NCI-H2081 (cell line): ENCODE results near the gene CLDN22.

Experiments
- DNase-seq, 2 experiments: peaks; one replicate each; lab custom pipeline; 2025; lab: John Stamatoyannopoulos, UW

The CLDN22 gene

DNA sequence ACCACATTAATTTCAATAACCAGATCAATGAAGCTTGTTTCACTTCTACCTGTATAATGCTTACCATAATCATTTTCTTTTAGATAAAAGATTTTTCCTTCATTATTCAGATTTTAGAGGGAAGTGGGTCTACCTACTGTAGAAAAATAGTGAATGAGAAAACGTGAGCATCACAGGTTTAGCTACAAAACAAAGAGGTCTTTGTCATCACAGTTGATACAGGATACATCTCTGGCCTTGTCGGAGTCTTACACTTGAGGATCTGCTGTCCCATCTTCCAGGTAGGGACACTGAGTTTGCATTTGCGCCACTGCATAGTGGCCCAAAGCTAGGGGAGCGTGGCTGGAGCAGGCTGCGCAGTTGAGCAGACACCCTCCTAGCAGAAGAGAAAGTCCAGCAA lies 1.4 kb upstream of the CLDN22 start:
- DNase-seq = no peak

DNA sequence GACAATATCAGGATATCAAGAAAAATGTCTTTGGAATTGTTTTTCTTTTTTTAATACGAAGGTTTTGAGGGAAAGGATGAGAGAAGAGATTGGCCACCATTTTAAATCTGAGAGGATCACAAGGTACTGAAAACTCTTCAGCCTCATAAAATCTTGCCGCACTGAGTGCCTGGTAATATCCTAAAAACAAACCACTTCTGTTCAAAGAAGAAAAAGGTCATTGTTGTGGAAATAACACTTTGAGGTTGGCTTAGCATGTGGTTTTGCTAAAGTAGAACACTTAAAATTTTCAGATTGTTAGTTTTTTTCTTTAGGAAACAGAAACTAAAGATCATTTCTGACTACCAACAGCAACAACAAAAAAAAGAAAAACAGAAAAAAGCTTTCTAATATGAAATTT lies 1.0 kb upstream of the CLDN22 start:
- no peak for DNase-seq

DNA sequence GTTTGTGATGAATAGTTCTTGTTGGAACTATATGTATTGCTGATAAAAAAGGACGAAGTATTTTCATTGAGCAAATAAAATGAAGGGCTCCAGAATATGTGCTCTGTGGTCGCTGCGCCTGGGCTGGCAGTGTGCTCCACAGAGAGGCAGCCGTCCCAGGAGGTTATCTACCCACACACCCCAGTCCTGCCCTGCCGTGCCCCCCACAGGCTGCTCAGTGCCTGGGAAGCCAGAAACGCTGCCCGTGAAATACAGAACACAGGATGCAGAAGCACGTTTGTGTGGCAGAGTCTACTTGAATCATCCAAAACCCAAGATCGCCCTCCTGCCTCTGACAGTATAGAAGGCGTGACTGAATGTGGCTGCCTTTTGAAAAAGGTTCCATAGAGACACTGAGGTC lies 1.4 kb downstream of the CLDN22 start:
- no peak for DNase-seq

DNA sequence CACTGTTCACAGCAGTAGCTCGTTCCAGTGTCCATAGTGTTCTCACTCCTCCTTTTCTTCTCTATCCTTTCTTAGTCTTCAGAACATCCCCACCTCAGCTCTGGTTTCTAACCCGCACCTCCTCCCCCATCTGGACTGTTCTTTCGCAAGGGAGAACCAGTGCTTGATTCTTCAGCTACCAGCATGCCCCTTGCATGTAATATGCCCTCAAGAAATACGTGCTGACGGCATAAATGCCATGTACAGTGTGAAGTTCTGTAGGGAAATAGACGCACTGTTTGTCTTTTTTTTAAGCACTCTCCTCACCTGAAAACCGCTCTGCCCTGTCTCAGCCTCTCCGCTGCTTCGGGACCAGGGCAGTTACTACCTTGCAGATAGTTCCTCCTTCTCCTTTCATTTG lies 5.3 kb downstream of the CLDN22 start:
- no peak for DNase-seq

DNA sequence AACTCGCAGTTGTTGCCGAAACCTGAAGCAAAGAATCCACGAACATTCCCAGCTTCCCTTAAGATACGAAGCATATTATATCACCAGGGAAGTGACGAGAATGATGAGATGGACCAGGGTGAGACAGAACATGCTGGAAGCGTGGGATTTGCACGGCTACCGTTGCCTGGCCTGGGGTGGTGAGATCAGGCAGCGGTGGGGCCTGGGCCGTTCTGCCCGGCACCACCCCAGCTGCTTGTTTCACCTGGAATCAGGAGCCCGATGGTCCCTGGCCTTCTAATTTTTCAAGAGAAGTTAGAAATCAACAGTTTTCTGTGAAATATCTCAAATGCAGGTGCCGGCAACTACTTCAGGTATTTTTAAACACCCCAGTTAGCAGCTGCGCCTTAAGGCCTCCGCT lies 5.7 kb downstream of the CLDN22 start:
- no peak for DNase-seq

DNA sequence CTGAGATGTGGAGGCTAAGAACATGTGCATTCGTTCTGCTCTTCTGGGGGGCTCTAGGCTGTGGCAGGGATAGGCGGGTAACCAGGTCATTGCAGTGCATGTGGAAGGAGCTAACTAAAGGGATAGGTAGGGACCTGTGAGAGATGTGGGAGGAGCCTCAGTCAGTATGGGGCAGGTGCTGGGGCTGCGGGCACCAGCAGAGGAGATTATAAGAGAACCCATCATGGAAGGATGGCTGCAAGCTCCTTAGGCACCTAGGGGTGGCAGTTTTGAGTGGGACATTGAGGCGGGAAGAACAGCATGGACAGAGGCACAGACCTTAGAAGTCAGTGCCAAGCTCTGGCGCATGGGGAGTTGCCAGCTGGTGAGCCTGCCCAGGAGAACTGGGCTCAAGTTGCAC lies 7.2 kb downstream of the CLDN22 start:
- no peak for DNase-seq

DNA sequence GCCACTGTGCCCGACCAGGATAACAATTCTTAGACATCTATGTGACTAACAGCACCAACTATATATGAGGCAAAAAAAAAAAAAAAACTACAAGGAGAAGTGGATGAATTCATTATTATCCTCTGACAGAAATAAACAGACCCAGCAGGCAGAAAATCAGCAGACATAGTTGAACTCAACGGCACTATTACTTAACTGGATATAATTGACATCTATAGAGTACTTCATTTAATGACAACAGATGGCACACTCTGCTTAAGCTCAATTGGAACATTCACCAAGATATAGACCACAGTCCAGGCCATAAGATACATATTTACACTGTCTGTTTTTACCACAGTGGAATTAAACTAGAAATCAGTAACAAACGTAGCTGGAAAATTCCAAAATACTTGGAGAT lies 13.3 kb downstream of the CLDN22 start:
- peak in 1 of 2 experiments; percentile 29 for DNase-seq

DNA sequence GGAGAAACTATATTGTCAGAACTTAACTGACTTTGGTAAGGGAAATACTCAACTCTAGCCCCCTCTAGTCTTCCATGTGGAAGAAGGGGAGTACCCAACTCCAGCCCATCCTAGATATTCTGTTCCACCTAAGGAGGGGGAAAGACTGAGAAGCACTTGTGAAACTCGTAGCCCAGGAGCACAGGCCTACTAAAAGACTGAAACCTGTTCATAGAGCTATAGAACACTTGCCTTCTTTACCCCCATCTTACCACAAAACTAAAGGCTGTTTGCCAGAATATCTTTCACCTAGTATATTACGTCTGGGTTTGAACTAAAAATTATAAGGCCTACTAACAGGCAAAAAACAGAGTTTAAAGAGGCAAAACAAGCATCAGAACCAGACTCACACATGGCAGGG lies 15.5 kb downstream of the CLDN22 start:
- no peak for DNase-seq

DNA sequence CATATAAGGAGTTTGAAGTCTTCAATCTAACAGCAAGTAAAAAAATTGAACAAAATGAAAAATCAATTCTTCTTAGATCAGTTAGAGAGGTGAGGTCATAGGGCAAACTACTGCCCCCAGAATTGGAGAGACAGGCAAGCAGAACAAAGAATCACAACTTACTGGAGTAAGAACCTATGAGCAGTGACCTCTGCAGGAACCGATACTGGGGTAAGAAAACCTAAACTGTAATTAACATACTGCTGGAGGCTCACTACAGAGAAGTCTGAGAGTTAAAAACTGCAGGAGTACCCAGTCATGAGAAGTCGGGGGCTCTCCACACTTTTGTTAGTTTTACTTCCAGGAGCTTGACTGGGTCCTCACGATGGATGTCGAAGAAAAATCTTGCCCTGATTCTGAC lies 16.0 kb downstream of the CLDN22 start:
- DNase-seq = no peak

DNA sequence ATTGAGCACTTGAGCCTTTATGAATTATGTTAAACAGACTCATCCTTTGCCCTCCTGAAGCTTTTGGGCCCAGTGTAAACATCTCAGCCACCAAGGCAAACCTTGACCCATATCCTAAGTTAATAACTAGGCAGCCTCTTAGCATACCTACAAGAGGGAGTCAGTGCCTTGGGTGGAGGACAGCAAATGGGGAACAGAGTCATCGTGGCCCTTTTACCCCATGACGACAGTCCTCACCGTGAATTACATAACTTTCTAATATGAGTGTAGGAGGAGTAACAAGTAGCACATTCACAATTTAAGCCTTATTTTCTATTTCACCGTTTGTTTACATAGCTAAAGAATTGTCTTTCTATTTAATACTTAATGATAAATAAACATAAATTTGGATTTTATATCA lies 16.8 kb downstream of the CLDN22 start:
- DNase-seq = no peak

DNA sequence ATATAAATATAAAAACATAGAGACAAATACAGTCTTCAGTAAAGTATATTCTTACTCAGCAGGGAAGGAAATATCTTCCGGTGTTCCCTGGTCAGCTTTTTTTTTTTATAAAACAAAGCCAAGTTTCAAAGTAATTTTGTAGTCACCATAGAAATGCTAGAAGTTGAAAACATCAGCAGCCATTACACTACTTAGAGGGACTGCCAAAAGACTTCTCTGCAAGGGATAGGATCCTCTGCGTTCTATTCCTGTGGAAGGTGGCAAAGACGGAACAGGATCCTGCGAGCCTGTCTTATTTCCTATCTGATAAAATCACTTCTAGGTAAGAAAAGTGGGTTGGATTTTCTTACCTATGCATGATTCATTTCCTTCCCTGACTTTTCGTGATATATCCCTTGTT lies 19.4 kb downstream of the CLDN22 start:
- no peak for DNase-seq

DNA sequence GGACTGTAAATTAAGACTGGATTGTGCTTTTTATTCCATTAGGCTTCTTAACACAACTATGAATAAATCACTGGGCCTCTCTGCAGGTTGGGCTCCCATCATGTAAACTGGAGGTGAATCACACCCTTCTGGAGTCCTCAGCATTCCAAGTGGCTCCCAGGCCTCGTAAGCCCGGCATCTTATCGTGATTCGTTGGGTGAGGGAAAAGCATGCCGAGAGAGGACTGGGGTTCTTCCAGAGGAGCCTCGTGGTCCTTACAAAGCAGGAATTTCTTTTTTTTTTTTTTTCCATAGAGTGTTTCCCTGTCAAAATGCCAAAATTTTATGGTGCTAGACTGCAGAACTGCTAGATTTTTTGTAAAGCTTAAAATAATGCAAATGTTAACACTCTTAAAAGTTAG lies 20.0 kb downstream of the CLDN22 start:
- DNase-seq = no peak

DNA sequence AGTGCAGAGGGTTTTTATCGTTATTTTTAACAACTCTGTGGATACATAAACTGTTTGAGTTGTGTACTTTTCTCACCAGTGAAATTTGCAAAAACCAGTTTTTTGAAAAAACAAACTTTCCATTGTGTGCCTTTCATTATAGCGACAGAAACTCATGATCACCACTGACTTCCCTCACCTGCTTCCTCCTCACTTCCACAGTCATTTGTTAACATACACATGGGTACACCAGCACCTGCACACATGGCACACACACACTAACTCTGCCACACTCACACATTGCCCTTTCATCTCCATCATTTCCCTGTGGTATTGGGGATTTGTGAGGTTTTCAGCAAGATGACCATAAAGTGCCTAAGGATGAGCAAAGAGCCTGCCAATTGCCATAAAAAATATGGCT lies 20.6 kb downstream of the CLDN22 start:
- DNase-seq = no peak

DNA sequence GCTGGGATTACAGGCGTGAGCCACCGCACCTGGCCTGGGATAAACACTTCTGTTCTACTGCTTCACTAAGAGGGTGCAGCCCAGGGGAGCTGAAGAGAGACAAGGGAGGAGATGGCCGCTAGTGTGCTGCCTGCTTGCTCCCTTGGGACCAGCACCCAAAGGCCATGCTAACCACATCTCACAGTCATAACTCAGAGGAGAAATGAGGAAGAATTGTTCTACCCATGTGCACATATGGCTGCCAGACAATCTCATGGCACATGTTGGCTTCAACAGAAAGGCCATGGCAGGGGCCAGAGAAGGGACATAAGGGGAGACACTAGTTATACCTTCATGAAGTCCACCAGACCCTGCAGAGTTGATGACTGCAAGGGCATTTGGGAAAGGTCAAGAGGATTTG lies 22.4 kb downstream of the CLDN22 start:
- no peak for DNase-seq

DNA sequence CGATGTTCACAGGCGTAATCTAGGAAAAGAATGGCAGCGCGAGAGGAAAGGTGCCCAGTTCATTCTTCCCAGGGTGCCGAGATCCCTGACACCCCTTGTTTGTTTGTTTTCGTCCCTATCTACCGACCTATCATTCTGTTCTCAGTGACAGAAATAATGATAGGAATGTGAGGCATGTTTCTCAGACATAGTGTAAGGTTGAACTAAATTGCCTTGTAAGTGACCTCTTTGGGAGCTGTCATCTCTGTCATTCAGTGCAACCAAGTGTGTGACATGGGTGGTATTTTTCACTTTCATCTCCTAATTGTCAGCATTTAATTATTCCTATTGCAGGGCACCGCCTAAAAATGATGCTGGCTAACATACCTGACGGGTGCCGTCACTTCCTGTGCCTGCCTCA lies 24.4 kb downstream of the CLDN22 start:
- DNase-seq = no peak

DNA sequence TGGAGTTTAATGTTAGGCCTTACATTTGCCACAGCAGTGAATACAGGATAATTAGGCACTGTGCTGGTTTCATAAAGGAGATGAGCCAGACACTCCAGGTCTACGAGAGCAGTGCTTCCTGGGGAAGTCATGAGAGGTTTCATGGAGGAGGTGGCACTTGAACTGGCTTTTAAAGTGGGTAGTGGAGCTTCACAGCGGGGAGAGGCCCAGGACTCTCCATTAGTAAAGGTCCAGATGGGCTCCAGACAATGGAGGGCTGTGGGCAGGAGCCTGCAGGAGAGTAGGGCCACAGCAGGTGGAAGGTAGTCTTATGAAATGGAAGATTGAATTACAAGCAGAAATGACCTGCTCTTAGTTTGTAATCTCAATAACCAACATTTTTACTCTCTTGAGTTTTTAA lies 29.0 kb downstream of the CLDN22 start:
- no peak for DNase-seq

DNA sequence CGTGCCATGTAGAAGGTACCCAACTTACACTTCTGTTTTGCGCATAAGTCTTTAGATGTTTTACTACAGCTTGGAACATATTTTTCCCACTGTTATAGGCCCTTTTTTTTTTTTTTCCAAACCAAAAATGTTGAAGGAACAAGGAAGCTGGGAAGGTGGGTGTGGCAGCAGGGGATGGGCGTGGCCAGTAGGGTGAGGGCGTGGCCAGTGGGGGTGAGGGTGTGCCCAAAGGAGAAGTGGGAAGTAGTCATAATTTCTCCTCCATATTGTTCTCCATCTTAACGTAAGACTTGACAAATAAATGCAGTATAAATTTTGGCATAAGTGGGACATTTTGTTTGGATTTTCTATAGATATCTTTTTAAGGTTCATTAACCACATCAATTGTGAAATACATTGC lies 30.4 kb downstream of the CLDN22 start:
- DNase-seq = no peak

DNA sequence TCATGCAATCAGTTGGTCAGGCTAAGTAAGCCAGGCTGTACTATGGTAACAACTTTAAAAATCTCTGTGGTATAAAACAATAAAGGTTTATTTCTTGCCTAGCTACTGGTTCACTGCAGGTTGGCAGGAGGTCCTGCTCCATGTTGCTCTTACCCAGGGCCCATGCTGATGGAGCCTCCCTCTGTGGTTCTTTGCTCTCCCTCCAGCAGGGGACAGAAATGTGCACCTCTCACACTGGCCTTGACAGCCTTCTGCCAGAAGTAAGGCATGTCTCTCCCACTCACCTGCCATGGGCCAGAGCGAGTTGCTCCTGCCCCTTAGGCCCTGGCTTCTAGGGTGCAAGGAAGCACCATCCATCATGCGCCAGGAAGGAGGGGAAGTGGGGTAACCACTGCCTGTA lies 31.1 kb downstream of the CLDN22 start:
- DNase-seq = no peak

DNA sequence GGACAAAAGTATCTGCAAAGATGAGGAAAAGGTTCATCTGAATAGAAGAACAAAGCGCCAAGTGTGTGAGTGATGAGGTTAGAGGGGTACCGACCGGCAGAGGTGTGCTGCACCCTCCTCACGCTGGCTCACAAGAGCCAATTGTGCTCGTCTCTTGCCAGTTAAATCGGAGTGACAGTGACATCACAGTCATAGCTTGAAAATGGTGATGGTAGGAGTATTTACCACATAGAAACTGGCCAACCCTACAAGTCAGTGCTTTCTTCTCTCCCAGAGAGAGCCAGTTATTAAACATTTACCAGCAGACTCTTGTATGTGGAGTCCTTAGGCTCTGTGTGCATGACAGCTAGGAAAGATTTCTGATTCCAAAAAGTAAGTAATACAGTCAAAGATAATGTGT lies 32.4 kb downstream of the CLDN22 start:
- DNase-seq = no peak

DNA sequence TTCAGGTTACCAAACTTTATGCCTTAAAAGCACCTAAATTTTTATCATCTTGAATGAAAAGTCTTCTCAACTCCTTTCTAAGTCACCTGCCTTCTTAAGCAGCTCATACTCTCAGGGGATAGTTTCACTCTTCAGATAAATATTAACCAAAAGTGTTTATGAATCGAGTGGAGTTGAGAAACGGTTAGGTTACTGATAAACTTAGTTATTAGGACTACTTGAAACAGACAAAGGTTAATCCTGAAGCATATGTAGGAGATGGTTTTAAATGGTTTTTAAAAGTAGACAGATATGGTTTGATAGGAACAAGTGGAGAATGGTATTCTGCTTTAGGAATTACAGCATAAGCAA lies 32.8 kb downstream of the CLDN22 start:
- DNase-seq = no peak

DNA sequence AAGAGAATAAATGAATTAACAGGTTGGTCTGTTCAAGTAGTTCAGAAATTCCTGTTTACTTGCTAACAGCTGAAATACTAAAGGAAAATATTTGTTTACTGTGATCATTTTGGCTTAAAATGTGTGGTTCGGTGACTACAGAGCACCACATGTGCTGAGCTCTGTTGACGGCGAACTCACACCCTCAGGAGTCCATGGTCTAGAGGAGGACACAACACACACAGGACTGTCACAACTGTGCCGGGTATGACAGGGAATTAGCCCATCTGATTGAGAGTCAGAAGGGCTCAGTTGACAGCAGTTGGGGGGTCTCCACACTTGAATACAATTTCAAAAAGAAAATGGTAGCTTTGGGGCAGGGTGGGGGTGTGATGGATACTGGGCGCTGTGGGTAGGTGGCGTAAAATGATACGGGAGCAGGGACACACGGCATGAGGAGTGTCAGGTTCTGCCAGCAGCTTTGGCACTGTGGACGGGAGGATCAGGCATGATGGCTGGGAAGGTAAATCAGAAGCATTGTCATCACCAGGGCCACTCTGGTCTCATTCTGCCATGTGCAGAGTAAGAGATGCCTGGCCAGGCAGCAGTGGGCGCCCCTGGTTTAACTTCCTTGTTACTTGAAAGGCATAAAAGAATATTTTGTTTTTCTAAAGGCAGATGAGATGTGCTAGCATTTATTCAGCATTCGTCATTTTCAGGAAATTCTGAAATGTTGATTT lies 33.3 kb downstream of the CLDN22 start:
- no peak for DNase-seq

DNA sequence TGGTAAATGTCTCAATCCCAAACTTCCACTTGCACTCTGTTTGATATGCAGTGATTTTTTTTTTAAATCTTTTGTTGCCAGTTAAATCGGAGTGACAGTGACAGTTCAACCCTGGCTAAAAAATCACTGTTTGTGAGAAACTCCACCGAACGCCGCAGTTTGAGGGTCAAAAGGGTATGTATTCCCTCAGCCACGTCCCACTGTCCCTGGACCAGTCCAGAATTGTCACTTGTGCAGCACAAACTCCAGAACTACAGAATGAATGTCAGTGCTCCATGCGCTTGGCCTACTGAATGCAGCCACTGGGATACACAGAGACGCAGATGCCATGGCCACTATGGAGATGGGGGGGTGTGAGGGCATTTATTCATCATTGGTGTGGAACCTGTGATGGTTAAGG lies 34.2 kb downstream of the CLDN22 start:
- no peak for DNase-seq

DNA sequence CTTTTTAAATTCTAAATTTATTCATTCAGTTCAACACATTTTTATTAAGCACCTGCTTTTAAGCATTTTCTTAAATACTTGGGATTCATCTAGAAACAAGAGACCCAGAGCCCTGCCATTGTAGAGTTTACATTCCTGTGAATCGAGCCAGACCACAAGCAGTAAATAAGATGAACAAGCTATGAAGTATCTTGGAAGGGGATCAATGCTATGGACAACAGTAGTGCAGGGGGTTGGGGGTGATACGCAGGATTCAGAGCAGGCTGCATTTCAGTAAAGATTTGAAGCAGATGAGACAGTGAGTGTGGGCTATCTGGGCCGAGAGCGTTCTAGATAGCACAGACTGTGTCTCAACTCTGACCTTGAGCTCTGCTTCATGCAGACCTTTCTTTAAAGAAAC lies 35.1 kb downstream of the CLDN22 start:
- DNase-seq = no peak

DNA sequence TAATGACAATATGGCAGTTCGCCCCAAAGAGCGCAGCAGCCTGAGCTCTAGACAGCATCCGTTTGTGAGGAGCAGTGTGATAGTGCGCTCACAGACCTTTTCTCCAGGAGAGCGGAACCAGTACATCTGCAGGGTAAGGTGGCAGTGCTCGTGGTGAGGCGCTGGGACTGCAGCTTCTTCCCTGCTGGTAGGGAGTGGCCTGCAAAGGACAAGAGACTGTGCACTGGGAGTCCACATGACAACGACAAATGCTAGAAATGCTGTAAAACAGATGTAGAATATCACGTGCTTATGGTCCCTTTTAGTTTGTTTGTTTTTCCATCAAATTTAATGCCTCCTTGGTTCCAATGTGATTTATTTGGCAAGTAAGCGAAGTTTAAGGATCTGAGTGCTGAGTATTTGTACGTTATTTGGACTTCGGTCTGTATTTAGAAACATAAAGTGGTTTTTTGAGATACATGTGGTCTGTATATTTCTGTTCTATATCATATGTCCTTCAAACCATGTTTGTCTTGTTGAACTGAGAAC lies 35.8 kb downstream of the CLDN22 start:
- peak in 1 of 2 experiments; percentile 1 for DNase-seq

DNA sequence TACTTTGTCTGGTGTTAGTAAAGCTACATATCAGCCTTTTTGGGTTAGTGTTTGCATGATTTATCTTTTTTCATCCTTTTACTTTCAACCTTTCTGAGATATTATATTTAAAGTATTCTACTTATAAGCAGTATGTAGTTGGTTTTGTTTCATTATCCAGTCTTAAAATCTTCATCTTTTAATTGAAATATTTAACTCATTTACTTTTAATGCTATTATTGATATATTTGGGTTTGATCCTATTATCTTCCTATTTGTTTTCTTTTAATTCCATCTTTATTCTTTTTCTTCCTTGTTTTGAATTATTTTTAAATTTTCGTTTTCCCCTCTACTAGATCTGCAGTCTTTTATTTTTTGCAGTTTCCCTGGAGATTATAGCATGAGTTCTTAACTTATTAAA lies 44.0 kb downstream of the CLDN22 start:
- DNase-seq = no peak
